Measurements from ENCODE around the gene KRTAP5-2.

KRTAP5-2 gene

DNA sequence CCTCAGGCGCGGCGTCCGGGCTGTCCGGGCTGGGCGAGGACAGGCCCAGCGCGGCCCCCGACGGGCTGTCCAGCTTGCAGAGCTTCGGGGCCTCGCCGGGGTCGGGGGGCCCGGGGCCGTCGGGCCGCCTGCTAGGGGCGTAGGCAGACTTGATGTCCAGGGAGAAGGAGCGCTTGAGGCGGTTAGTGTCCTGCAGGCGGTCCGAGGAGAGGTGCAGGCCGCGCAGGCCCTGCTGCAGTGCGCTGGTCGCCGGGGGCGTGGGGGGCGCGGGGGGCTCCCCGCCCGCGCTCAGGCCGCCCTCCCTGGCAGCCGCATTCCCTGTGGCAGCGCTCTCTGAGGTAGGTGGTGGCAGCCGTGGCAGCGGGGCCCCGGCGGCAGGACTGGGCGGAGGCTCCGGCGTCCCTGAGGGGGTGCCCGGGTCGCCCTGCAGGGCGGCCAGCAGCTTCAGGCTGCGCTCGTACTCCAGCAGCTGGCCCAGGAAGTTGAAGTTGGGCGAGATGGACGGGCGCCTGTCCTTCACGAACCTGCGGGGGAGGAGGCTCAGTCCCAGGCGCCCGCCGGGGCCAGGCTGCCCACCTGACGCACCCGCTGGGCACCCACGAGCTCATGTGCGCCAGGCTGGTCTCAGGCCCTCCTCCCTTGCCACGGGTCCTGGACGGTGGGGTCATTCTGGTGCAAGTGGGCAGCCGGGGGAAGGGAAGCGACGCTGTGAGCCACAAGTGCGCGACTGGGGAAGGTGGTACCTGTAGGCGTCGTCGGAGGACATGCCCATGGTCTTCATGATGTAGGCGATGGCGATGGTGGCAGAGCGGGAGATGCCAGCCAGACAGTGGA lies 40.8 kb downstream of the KRTAP5-2 start:
- DNase-seq (ENCODE audit: low spot score) (no peak), FAIRE-seq (no peak)

DNA sequence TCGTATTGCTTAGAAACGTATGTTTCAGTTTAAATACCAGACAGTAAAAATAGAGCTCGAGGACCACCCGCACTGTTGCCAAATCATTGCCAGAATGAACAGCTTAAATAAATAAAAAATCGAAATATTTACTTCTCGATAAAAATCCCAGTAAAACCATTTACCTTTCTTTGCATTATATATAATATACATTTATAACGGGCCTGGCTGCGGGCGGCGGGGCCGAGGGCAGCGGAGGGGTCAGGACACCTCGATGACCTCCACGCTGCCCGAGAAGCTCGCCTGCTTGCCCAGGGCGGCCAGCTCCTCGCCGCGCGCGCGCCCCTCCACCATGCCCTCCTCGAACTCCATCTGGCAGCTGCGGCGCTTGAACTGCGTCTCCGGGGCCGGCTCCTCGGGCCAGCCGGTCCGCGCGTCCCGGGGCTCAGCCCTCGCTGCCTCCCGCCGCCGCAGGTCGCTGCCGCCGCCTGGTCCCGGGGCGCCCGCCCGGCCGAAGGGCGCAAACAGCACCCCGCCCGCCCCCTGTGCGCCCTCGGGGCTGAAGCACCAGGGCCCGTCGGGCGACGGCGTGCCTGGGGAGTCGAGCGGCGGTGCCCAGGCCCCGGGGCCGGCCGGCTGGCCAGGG lies 41.7 kb downstream of the KRTAP5-2 start:
- DNase-seq (ENCODE audit: low spot score) (no peak), FAIRE-seq (no peak)

DNA sequence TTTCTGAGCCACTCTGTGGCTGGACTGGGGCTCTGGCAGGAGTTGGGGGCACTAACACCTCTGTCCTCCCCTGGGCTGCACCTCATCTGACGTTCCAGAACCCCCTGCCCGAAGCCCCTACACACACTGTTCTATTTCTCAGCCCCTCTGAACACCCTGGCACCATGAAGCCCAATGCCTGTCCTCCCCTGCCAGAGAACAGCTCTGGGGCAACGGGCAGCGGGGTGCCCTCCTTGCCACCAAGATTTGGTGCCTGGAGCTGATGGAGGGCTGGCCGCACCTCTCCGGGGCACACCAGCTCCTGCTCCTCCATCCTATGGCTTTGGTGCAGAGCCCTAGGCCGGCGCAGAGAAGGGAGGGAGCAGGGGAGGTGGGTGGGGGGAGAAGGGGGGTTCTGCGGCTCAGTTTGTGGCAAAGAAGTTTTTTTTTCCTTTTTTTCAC lies 42.4 kb downstream of the KRTAP5-2 start:
- FAIRE-seq (no peak), DNase-seq (ENCODE audit: low spot score) (no peak)

- FAIRE-seq: no peak
Measured at GRCh38 chr11:1554981-1555712, 42.9 kb downstream of the KRTAP5-2 start.

DNA sequence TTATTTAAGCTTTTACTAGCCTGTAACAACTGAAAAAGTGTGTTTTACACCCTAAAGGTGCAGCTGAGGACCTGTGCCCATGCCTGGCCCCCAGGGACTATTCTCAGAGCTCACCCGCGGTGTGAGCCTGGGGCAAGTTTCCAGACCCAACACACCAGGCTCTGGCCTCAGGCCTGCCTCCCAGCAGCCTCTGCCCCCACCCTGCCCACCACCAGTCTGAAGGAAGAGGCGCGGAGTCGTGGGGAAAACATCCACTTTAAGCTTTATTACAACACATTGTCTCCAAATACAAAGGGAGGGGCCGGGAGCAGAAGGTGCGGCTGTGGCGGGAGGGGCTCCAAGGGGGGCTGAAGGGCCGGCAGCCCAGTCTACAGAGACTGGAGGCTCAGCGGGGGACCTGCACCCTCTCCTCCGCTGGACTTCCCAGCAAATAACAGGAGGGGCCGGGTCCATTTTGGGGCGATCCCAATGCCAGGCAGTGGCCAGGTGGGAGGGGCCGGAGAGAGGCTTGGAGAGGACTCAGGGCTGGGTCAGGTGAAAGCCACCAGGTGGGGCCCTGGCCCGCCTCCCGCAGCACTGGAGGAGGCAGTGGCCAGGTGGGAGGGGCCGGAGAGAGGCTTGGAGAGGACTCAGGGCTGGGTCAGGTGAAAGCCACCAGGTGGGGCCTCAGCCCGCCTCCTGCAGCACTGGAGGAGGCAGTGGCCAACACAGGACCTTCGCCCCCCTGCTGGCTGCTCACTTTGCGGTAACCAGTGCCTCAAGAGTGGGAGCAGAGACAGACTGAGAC lies 44.1 kb downstream of the KRTAP5-2 start:
- DNase-seq (ENCODE audit: low spot score) (no peak), FAIRE-seq (no peak)

More at GRCh38 chr11:1554981-1555712, 42.9 kb downstream of the KRTAP5-2 start:
- DNase-seq (ENCODE audit: low spot score): no peak

- DNase-seq (ENCODE audit: low spot score) (no peak), FAIRE-seq (no peak)
Measured at GRCh38 chr11:1549338-1550330, 48.5 kb downstream of the KRTAP5-2 start.

- peak; percentile 56 for DNase-seq (ENCODE audit: low spot score)
- no peak for FAIRE-seq
Measured at GRCh38 chr11:1548221-1549070, 49.6 kb downstream of the KRTAP5-2 start.

- FAIRE-seq (no peak), DNase-seq (ENCODE audit: low spot score) (no peak)
Measured at GRCh38 chr11:1547467-1548098, 50.5 kb downstream of the KRTAP5-2 start.

Data from urothelium cell line (cell line).